ENCODE measurements around the gene EN1.

Gene EN1

DNA sequence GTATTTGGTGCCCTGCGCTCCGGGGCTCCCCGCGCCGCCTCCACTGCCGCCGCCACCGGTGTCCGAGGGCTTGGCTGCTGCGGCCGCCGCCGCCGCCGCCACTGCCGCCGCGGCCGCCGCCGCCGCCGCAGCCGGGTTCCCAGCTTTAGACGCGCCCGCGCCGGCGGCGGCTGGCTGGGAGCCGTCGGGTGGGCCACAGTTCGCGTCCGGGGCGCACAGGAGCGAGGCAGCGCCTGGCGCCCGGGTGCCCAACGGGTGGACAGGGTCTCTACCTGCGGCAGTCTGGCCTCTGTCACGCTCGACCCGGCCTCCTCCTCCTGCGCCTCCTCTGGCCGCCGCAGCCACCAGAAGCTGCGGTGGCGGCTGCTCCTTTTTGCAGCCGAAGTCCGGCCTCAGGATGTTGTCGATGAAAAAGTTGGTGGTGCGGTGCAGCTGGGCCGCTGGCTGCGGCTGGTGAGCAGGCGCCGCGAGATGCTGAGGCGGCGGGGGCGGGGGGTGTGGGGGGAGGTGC lies 951 bp downstream of the EN1 start:
- no peak overlapping the region for H3K4me3 ChIP-seq (ENCODE audit: low read depth, low read length)
- no peak for TF ChIP-seq MYC (IDR thresholded peaks at IDR 0.05; ENCODE audit: low read depth, low read length)
- TF ChIP-seq, protein P1, sequence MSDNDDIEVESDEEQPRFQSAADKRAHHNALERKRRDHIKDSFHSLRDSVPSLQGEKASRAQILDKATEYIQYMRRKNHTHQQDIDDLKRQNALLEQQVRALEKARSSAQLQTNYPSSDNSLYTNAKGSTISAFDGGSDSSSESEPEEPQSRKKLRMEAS (IDR thresholded peaks at IDR 0.05; ENCODE audit: low read depth, low read length), result no peak
- no peak for TF ChIP-seq POLR2A (IDR thresholded peaks at IDR 0.05; ENCODE audit: extremely low read depth, insufficient read length)
- TF ChIP-seq, protein P2, sequence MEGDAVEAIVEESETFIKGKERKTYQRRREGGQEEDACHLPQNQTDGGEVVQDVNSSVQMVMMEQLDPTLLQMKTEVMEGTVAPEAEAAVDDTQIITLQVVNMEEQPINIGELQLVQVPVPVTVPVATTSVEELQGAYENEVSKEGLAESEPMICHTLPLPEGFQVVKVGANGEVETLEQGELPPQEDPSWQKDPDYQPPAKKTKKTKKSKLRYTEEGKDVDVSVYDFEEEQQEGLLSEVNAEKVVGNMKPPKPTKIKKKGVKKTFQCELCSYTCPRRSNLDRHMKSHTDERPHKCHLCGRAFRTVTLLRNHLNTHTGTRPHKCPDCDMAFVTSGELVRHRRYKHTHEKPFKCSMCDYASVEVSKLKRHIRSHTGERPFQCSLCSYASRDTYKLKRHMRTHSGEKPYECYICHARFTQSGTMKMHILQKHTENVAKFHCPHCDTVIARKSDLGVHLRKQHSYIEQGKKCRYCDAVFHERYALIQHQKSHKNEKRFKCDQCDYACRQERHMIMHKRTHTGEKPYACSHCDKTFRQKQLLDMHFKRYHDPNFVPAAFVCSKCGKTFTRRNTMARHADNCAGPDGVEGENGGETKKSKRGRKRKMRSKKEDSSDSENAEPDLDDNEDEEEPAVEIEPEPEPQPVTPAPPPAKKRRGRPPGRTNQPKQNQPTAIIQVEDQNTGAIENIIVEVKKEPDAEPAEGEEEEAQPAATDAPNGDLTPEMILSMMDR (IDR thresholded peaks at IDR 0.05; ENCODE audit: low read depth, low read length), result no peak
- no peak for DNase-seq (ENCODE audit: low read depth)

DNA sequence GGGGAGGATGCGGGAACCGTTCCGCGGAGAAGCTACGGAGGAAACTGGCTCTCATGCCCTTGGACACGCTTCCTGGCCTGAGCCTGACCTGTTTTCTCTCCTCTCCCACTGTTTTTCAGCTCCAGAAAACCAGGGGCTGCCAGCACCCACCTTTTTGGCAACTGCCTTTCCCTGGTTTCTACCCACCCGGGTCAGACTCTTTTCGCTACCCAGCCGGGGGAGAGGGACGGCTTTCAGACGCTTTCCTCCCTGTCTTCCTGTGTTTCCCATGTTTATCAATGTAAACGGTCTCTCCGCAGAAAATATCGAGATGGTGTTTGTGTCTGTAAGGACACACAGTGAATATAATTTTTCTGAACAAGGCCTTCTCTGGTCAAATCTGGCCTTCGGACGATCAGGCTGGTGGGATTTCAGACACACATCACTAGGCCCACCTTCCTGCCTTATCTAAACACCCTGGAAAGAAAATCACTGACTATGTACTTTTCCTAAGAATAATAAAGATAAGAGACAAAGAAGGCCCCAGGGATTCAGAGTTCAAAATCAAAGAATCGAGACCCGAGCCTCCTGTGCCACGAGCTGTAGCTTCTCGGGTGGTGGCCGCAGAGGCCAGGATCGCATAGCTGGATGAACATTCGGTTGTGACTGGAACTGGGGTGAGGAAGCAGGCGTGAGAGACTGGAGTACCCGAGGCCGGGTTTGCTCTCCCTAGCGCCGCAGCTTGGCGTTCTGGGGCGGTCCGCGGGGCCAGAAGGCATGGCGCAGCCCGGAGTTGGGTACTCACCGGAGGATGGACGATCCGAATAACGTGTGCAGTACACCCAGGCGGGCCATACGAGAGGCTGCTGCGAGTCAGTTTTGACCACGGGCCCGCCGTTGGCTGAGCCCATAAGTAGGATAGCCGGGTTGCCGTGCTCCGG lies 1.7 kb downstream of the EN1 start:
- no peak for TF ChIP-seq POLR2A (IDR thresholded peaks at IDR 0.05; ENCODE audit: extremely low read depth, insufficient read length)
- no peak for TF ChIP-seq MYC (IDR thresholded peaks at IDR 0.05; ENCODE audit: low read depth, low read length)
- TF ChIP-seq, protein P2 (IDR thresholded peaks at IDR 0.05; ENCODE audit: low read depth, low read length), result no peak
- TF ChIP-seq, protein P1 (IDR thresholded peaks at IDR 0.05; ENCODE audit: low read depth, low read length), result no peak
- DNase-seq (ENCODE audit: low read depth), result no peak
- H3K4me3 ChIP-seq (ENCODE audit: low read depth, low read length), result no peak overlapping the region

DNA sequence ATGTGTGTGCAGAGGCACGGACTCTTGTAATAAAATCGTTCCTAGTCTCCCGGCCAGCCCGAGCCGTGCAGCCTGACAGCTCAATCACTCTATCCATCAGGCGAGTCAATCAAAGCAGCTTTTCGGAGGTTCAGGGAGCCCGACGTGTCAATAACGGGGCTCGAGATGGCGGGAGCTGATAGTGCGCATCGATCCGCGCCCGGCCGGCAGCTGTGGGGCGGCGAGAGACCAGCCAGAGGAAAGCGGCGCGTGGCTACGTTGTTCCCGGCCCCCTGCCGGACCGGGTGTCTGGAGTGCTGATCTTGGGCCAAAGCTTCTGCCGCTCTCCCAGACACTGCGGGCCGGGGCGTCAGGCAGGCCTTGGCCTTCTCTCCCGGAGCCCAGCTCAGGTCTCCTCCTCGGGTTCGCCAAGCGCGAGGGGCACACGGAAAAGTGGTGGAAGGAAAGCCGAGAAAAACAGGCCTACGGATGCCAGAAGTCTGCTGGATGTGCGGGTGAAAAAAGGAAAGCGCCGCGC lies 2.4 kb downstream of the EN1 start:
- TF ChIP-seq, protein P1 (IDR thresholded peaks at IDR 0.05; ENCODE audit: low read depth, low read length), result no peak
- TF ChIP-seq POLR2A (IDR thresholded peaks at IDR 0.05; ENCODE audit: extremely low read depth, insufficient read length) (no peak), MYC (IDR thresholded peaks at IDR 0.05; ENCODE audit: low read depth, low read length) (no peak)
- TF ChIP-seq, protein P2 (IDR thresholded peaks at IDR 0.05; ENCODE audit: low read depth, low read length), result no peak
- no peak for DNase-seq (ENCODE audit: low read depth)
- no peak overlapping the region for H3K4me3 ChIP-seq (ENCODE audit: low read depth, low read length)

DNA sequence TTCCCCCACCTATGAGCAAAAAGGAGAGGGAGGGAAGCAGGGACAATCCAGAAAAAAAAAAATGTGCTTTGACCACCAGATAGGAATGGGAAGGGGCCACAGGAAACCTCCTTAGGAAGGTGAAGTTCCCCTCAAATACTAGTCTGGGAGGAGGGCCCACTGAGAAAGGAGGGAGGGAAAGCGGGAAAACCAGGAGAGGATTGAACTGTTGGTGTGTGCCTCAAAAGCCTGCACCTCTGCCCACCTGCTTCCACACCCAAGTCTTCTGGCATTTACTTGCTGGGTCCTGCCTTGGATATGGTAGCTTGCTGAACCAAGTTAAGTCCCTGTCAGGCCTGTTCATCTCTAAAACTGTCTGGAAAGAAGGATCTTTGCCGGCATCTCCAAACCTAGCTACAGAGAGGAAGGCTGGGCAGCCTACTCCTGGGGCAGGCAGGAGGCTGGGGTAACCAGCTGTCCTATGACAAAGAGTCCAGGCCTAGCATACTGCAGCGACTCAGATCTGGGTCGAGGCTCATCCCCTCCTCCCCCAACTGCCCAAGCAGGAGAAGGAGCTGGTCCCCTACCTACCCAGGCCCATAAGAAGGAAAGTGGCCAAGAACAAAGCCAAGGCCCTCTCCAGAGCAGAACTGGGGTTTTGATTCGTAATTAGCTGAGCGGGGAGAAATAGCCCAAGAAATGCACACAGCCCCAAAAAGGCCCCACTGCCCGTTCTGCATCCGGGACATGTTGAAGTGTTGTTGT lies 3.0 kb downstream of the EN1 start:
- no peak overlapping the region for H3K4me3 ChIP-seq (ENCODE audit: low read depth, low read length)
- no peak for DNase-seq (ENCODE audit: low read depth)
- no peak for TF ChIP-seq POLR2A (IDR thresholded peaks at IDR 0.05; ENCODE audit: extremely low read depth, insufficient read length)
- TF ChIP-seq MYC (IDR thresholded peaks at IDR 0.05; ENCODE audit: low read depth, low read length), result no peak

DNA sequence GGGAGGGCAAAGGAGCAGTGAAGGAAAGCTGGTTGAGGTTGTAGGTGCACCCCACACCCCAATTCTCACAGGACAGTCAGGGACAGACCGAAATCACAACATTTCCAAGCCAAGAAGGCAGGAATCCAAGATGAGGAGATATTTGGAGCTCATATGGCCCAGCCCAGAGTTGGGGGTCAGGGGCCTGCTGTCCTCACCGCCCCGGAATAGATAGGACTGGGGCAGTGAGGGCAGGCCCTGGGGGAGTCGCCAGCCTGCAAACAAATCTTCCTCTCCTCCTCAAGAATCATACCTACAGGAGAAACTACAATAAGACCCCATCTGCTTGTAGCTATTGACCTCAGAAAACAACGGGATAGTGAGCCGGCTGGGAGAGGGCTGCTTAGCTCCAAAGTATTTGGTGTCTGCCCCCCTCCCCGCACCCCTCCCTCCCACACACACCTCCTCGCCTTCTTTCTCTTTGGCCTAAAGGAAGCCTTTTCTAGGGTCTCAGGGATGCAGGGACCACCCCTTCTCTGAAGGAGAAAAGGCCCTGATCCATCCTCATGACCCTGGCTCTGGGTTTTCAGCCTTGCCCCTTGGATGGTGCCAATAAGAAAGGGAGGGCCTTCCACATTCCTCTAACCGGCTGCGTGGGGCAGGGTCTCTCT lies 3.8 kb downstream of the EN1 start:
- TF ChIP-seq, protein P1 (IDR thresholded peaks at IDR 0.05; ENCODE audit: low read depth, low read length), result no peak
- TF ChIP-seq POLR2A (IDR thresholded peaks at IDR 0.05; ENCODE audit: extremely low read depth, insufficient read length) (no peak), MYC (IDR thresholded peaks at IDR 0.05; ENCODE audit: low read depth, low read length) (no peak)
- TF ChIP-seq, protein P2 (IDR thresholded peaks at IDR 0.05; ENCODE audit: low read depth, low read length), result no peak
- no peak overlapping the region for H3K4me3 ChIP-seq (ENCODE audit: low read depth, low read length)
- no peak for DNase-seq (ENCODE audit: low read depth)

Data from NB4 (cell line).